ENCODE measurements around the gene NEAT1.

Gene NEAT1

DNA sequence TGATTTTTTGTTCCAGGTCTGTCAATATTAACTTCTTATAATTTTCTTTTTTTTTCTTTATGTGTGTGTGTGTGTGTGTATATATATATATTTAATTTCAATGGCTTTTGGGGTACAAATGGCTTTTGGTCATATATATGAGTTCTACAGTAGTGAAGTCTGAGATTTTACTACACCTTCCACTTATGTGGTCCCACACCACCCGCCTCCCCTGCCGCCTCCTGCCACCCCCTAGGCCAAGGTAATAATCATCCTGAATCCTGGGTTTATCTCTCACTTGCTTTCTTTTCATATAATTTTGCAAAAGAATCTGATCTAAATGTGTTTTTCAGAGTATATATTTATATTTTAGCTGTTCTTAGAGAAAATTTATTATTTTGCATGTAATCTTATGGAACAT is 11.1 kb downstream of the NEAT1 start:
- DNase-seq (ENCODE audit: low spot score) (no peak), FAIRE-seq (no peak)

GRCh38 chr11:65434057-65434666 is 11.6 kb downstream of the NEAT1 start:
- DNase-seq (ENCODE audit: low spot score) = no peak
- FAIRE-seq = no peak

DNA sequence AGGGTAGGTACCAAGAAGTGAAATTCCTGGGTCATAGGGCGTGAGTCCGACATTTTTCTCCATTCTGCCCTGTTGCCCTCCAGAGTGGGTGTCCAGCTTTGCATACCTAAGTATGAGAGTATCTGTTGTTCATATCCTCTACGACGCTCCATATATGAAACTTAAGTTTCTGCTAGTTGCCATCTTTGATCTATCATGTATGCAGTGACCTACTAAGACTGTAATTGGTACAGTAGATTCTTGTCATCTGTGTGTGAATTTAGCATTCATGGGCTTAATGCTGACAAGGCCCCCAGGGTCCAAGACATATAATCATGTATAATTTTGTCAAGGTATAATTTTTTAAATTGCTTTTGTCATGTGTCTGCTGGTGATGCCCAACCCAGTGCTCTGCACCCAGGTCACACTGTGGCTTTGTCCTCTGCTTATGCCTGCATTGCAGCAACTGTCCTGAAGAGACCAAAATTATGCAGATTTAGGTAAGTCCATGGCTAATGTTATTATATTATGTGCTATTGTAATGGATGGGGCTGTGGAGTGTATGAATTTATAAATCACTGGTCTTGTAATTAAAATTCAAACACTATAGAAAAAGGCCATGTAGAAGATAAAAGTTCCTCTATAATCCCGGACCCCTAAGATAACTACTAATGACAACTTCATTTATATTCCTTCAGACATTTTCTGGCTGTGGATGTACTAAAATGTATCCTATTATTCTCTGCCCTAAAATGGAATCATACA is 12.2 kb downstream of the NEAT1 start:
- no peak for FAIRE-seq
- no peak for DNase-seq (ENCODE audit: low spot score)

DNA sequence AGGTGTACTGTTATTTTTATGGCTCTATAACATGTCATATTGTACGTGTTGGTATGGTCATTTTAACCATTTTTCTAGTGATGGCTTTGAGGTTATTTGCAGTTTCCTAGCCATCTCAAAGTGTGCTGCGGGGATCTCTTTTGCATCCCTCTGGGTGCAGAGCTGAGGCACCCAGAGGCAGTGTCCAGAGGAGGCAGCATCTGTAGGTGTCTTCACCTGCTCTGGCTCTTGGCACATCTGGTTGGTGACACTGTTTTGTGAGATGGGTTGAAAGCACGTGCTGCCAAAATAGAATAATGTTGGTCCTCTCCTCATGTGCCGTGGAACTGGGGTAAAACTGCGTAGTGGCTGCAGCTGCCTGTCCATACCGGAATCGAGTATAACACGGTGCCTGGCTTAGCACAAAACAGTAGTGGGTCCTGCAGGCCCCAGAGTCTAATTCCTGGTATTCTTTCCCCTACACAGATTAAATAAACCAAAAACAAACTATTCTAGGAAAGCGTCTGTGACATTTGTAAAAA is 12.9 kb downstream of the NEAT1 start:
- FAIRE-seq (no peak), DNase-seq (ENCODE audit: low spot score) (no peak)

- FAIRE-seq (no peak), DNase-seq (ENCODE audit: low spot score) (no peak)
Observed at GRCh38 chr11:65435981-65436411, 13.4 kb downstream of the NEAT1 start.

GRCh38 chr11:65436412-65437032 is 13.9 kb downstream of the NEAT1 start:
- FAIRE-seq = no peak
- DNase-seq (ENCODE audit: low spot score) = no peak

DNA sequence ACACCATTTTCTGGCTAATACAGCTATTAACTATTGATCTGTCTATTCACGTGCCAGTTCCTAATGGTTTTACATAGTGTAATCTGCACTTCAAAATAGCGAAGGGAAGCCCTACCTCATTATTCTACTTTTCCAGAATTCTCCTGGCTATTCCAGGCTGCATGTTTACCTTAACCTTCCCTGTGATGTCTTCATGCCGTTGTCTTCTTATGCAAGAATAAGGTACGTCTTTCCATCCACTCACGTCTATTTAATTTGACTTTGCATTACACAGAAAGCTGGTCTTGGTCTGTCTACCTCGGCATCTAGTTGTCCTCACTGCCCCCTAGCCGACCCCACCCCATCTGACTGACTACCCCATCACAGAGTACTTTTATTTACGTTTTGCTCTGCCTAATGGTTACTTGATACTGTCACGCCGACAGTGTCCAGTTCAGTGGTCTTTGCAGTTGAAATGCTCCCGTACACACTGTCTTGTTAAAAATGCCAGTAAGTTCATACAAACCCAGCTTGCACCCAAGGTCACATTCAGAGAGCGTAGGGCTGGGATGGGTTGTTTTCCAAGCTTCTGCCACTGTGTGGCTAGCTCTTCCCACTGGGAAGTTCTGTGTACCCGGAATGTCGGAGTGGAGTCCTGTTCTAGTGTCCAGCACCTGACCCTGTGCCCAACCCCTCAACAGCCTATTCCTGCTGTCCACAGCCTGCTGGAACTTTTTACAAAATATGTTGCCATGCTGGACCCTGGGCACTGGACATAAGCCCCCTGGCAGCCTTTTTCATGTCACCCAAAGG is 15.0 kb downstream of the NEAT1 start:
- FAIRE-seq (no peak), DNase-seq (ENCODE audit: low spot score) (no peak)

DNA sequence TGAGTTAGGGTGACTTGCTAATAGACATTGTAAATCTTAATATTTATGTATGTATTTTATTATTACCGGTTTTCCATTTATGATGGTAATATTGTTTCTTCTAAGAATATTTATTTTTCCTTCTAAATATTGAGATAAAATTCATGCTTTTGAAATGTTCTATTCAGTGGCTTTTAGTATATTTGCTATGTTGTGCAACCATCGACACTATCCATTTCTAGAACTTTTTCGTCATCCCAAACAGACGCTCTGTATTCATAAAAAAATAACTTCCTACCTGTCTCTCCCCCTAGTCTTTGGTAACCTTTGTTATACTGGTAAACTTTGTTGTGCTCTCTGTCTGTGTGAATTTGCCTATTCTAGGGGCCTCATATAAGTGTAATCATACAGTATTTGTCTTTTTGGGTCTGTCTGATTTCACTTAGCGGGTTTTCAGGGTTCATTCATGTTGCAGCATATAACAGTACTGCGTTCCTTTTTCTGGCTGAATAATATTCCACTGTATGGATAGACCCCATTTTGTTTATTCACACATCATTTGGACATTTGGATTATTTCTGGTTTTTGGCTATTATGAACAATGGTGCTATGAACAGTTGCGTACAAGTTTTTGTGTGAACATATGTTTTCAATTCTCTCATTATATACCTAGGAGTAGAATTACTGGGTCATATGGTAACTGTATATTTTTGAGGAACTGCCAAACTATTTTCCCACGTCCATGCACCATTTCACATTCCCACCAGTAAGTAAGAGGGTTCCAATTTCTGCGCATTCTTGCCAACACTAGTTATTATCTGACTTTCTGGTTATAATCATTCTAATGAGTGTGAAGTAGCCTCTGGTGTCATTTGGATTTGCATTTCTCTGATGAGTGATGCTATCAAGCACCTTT is 15.9 kb downstream of the NEAT1 start:
- FAIRE-seq = no peak
- DNase-seq (ENCODE audit: low spot score) = no peak

- no peak for FAIRE-seq
- DNase-seq (ENCODE audit: low spot score) = no peak
Observed at GRCh38 chr11:65439331-65440181, 17.0 kb downstream of the NEAT1 start.

GRCh38 chr11:65440831-65441499 is 18.4 kb downstream of the NEAT1 start:
- no peak for FAIRE-seq
- no peak for DNase-seq (ENCODE audit: low spot score)

DNA sequence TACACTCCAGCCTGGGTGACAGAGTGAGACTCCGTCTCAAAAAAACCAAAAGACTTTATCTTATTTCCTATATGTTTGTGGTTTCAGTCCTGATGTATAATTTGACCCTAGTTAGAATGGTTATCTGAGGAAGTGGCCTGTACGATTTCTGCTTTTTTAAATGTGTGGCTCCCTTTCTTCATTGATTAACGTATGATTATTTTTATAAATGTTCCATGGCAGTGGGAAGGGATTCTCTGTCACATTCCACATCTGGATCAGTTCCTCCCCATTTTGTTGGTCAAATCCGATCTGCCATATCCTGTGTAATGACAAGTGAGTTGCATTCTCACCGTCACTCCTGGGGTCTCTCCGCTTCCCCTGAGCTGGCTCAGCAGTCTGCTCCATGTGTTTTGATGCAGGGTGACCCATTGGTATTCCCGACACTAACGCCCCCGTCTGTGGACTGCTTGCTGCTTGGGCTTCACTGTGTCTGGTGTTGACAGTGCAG is 20.3 kb downstream of the NEAT1 start:
- FAIRE-seq = no peak

GRCh38 chr11:65444314-65445051 is 21.9 kb downstream of the NEAT1 start:
- DNase-seq (ENCODE audit: low spot score) (no peak), FAIRE-seq (no peak)

More for the DNA sequence above, 20.3 kb downstream of the NEAT1 start:
- DNase-seq (ENCODE audit: low spot score) = no peak

DNA sequence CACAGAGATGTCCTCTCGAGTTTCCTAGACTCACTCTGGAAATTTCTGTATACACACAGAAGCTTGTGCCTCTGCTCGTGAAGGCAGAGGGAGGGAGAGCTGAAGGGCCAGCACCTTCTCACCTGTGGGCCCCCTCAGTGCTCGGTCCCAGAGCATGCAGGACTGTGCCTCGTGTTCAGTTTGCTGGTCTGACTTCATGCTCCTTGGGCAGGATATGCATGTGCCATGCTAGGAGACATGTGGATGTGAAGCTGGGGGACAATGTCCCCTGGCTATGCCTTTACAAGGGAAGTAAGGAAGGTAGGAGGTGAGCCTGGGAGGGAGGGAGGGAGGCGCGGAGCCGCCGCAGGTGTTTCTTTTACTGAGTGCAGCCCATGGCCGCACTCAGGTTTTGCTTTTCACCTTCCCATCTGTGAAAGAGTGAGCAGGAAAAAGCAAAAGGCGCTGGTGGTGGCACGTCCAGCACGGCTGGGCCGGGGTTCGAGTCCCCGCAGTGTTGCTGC is 22.6 kb downstream of the NEAT1 start:
- DNase-seq (ENCODE audit: low spot score) (no peak), FAIRE-seq (no peak)

GRCh38 chr11:65445604-65446445 is 23.2 kb downstream of the NEAT1 start:
- DNase-seq (ENCODE audit: low spot score) (no peak), FAIRE-seq (no peak)

- FAIRE-seq = no peak
- no peak for DNase-seq (ENCODE audit: low spot score)
Observed at GRCh38 chr11:65446446-65447277, 24.1 kb downstream of the NEAT1 start.

DNA sequence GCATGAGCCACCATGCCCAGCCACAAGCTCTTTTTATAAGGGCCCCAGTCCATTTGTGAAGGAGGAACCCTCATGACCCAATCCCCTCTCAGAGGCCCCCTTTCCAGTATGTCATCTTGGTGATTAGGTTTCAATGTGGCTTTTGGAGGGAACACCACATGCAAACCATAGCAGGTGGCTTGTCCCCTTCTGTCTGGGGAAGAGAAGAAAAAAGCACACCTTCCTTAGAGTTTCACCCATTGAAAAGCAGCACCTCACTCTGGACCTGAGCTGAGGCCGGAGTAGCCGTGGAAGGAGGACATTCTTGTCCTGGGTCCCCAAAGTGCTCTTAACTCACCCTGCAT is 25.4 kb downstream of the NEAT1 start:
- FAIRE-seq = no peak
- no peak for DNase-seq (ENCODE audit: low spot score)

All from urothelium cell line (cell line).